GM19372 (cell line): ENCODE data around the gene NTM.

Experiments used
- ATAC-seq: cut with Tn5 transposase; IDR thresholded peaks from one replicate; pipeline ENCODE4 v1.9.1; 2021; ENCODE audit warnings: mild to moderate bottlenecking, low read depth, moderate library complexity; ENCODE audit not compliant: unreplicated experiment

Gene NTM

DNA sequence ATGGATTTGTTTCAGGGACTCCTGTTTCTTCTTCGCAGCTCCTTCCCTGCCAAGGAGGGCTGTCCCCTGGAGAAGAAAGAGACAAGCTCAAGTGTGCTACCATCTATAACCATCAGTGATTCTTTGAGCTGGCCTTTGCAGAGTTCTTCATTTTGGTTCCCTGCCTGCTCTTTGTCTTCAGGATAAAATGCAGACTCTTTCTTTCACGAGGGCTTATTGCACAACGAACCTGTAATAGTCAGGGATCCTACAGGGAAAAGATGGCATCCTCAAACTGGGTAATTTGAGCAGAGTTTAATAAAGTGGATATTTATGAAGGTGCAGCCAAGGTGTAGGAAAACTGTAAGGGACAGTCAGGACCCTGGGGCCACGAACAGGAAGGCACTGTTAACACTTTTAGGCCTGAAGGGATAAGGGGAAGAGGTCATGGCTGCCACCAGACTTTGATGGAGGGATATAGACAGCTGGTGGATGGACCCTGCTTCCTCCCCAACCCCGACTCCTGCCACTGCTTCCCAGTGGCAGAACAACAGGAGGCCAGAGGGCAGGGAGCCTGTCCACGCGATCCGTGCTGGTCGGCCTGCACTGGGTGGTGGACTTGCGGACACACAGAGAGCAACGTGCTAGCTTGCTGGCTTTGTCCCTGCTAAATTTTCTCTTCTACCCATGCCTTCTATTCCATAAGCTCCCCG lies 767.0 kb downstream of the NTM start:
- ATAC-seq = no peak

DNA sequence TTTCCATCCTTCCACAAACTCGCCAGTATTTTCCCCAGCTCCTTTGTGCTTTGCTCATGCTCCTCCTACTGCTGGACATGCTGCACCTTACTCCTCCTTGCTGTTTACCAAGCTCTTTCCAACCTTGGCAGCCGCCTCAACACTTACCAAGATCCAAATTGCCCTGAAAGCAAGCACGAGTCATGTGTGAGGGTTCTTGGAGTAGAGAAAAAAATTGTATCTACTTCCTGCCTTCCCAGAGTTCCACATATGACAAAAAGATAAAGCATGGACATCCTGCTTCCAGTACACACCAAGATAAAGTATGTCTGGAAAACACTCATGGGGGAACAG lies 767.5 kb downstream of the NTM start:
- ATAC-seq = no peak

DNA sequence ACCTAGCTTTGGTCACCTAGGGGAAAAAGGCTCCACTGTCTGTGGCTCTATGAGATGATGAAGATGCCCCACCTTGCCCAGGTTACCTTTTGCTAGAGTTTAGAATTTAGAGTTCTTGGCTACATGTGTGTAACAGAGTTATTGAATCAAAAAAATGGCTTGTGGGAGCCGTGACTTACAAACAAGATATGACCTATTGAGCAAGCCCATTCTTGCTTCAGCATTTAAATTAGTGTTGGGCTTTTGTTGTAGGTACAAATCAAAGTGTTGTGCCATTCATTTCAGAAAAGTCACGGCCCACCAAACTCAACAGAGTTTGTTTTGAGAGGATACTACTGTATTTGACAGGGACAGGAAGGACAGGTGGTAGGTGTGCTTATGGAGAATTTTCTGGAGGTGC lies 768.8 kb downstream of the NTM start:
- ATAC-seq = no peak

DNA sequence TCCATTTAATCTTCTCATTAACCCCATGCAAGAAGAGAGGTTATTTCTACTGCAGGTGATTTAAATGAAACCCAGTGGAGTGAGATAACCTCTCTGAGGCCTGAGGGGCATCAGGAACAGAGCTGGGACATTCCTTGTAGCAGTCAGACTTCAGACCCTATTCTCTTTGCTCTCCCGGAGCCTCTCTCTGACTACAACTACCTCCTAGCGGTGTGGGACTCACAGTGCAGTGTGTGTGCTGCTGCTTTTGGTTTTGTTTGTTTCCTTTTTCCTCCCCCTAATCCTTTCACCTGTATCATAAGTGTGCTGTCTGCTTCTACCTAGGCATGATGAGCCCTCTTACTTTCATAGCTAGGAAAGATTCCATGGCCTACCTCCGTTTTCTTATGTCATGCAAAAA lies 769.6 kb downstream of the NTM start:
- ATAC-seq = no peak

DNA sequence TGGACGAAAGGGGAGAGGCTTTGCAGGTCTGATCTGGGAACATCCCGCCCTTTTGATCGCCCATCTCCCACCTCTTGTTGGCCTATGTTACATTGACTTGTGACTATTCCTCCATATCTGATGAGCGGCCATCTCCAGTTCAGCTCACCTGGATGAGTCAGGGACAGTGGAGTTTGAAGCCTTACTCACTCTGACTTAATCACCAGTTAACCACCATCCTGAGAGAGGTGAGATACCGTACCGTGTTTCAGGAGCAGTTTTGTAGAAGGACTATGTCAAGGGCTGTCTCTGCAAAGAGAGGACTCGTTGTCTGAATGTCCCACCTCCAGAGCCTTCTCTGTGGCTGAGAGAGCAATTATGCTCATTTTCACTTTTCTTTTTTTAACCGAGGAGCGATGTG lies 771.7 kb downstream of the NTM start:
- no peak for ATAC-seq

DNA sequence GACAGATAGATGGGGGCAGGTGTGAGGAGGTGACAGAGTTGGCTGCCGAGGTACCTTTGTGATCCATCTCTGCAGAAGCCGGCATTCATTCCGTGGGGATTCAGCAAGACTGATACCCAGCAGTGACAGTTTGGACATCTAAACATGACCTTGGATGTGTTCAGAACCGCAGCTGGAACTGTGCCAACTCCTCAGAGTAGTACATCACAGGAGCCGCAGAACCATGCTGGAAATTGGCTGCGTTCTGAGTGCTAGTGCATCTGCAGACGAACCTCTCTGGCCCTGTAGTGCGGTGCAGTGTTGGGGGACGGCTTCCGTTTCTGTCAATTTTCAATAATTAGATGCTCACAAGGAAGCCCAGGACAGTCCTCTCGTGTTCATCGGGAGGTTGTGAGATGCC lies 772.1 kb downstream of the NTM start:
- ATAC-seq = no peak

DNA sequence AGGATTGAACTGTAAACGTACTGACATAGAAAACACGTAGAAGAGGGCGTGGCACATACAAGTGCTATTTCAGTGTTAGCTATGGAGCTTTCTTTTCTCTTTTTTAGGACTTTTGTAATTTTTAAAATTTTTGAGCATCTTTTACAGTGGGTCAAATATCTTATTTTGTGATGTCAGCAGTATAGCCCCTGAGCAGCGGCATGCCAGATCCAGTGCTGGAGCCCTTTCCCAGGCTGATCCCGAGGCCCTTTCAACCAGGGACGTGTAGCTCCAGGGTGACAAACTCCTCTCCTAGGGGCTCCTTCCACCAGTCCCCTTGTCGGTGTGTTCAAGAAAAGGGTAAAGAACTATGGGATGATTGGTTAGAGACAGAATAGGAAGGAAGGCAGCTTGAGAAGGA lies 777.0 kb downstream of the NTM start:
- ATAC-seq = no peak

DNA sequence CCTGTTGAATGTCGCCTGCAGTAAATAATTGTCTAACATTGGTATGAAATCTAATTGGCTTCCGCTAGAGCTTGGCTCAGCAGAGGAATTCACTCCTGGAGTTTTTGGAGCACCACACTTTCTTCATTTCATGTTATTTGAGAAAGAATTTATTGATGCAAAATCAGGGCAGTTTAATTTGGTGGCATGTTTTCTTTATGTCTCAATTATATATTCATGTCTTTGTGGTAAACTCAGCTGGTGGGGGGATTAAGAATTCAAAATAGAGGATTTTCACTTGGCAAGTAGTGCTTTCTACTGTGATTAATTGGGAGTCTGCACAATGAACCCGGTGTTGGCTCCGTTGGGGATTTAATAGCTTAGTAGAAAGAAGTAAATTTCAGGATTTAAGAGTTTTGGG lies 784.4 kb downstream of the NTM start:
- no peak for ATAC-seq

DNA sequence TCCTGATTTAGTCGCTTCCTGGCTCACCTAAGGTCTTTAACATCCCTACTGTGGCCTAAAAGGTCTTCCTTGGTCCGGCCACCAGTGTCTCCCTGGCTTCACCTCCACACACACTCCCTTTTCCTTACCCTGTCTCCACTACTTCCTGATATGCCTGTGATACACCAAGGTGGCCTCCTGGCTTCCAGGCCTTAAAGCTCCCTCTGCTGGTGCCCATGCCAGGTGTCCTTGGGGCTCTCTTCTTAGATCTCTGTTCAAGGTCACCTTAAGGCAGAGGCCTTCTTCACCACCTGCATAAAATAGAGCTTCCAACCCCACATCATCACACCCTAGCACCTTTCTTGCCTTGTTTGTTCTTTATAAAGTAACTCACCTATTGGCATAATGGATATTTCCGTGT lies 787.7 kb downstream of the NTM start:
- no peak for ATAC-seq

DNA sequence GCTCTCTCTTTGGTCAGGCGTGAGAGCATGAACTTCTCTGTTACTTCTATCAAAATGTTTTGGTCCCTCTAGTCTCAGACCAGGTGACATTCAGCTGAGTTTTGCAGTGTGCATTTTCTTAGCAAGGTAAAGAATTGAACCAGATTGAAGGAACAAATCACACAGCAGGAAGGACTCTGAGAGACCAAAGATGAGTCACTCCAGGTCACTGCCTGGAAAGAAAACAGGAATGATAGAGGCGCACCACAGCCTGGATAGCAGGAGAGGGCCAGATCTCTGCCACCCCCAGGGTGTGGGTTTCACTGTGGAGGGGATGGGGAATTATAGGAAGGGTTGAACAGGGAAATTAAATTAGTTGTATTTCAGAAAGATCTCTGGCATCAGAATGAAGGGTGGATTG lies 788.3 kb downstream of the NTM start:
- ATAC-seq = no peak

DNA sequence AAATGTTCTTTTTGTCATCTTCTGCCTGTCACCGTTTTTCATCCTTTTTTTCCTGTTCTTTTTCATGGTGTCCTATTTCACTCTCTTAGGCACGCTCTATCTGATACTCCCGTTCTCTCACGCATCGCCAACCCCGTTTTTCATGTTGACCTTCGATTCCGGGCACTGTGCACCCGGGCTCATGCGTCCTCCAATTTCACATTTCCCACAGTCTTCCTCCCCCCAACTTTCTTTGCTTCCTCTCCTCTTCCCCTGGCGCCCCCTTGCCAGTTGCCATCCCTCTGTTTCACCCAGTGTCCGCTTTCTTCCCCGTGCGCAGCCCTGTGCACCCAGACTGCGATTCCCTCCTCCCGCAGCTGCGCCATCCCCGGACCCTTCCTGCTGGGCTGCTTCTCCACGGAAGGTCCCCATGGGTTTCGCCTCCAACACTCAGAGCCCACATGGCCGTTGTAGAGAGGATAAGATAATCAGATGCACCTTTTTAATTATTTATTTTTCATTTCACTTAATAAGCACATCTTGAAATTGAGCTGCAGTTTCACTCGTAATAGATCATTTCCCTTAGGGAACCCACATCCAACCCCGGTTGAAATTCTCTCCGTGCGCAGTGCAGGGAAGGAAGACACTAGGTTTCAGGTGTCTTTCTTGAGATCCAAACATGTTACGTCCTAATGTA lies 791.1 kb downstream of the NTM start:
- no peak for ATAC-seq

DNA sequence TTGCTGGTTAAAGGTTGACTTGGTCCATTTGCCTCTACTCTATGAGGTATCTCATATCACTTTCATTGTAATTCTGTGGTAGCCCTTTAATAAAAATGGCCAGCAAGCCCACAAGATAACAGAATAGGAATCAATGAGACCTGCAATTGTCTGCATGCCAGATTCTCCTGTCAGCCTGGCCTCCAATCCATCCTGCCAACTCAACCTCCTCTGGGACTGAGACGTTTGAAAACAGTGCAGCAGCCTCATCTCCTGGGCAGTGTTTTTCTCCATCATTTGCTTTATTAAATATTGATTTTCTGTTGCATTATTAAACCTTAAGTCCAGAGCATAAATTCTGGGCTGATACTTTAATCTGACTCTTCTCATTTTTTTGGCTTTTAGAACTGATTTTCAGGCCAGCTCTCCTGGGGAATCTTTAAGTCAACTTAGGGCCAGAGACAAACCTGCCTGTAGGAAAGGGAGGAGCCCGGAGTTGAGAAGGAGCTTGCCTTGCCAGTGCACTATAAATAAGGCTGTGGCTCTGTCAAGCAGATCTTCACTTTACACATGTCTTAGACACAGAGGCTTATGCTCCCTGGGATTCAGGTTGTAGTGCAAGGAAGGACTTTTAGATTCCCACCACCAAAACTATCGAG lies 798.0 kb downstream of the NTM start:
- no peak for ATAC-seq

DNA sequence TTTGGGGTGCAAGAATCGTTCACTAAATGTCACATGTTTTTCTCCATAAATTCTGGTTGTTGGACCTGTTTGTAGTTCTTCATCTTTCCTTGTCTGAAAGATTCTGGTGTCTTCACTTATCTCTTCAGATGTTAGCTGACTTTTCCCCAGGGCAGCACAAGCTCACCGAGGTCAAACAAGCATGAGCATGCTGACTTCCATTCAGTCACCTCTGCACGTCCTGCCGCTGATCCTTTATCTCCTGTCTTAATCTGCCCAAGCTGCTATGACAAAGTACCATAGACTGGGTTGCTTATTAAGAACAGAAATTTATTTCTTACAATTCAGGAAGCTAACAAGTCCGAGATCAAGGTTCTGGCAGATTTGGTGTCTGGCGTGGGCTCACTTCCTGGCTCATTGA lies 800.6 kb downstream of the NTM start:
- ATAC-seq = no peak

DNA sequence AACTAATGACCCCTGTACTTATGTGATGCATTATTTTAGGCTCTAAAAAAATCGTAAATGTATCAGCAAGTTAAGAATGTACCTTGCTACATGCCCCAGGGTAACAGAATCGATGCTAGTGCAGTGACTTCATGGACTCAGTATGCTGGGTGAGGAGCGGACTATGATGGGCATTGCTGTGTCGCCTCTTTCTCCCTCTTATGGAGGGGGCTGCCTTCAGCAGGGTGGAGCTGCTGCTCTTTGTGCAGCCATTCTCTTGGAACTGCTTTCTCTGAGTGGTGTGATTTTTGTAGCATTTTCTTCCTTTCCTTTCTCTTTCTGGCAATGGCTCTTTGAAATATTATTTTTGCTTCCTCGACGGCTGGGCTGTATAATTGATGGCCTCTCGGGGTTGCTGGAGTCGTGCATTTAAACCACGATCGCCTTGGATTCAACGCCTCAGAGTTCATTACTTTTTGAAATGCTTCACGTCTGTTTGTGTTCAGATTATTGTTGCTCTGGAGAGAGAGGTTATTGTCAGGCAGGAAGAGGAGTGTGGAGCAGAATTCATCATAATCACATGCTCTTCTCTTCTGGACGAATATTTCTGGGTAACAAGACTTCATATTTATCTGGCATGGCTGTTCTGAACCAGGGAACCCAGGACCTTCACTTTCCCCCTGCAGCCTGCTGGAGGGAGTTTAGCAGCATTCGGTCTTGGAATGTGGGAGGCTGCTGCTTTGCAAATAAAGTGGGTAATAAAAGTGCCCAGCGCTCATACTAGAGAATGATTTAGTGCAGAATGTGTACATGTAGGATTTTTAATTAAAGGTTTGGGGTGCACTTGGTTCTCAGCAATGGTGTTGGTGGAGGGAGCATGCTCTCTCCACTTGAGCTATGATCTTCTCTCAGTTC lies 804.2 kb downstream of the NTM start:
- no peak for ATAC-seq

DNA sequence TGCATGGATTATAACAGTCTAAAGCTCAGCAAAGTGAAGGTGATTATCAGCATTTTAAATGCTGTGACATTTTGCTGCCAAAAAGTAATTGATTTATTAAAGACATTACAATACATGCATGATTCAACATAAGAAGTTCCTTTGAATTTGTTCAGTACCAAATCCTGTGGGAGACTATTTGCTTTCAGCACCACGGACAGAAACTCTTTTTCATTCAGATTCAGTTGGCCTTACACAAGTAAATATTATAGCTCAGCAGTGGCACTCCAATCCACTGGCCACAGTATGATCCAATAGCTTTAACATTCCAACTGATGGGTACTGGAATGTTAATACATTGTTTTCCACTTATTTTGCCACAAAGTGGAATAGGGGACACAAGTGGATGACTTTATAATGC lies 806.7 kb downstream of the NTM start:
- ATAC-seq = no peak

DNA sequence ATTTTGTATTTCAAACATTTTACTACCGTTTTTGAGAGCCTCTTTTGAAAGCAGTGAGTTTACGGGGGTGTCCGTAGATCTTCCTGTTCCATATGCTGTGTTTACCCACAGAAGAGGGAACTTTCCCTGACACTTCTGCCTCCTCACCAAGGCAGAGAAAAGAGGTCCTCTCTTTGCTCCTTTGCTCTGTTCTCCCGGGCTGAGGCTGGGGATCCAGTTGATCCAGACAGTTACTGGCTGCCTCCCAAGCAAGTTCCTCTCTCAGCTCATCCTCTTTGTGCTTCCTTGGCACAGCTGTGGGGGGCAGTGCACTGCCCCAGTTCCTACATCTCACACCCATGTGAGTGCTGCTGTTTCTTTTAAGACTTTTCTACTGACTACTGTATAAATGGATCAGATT lies 813.7 kb downstream of the NTM start:
- ATAC-seq = no peak

DNA sequence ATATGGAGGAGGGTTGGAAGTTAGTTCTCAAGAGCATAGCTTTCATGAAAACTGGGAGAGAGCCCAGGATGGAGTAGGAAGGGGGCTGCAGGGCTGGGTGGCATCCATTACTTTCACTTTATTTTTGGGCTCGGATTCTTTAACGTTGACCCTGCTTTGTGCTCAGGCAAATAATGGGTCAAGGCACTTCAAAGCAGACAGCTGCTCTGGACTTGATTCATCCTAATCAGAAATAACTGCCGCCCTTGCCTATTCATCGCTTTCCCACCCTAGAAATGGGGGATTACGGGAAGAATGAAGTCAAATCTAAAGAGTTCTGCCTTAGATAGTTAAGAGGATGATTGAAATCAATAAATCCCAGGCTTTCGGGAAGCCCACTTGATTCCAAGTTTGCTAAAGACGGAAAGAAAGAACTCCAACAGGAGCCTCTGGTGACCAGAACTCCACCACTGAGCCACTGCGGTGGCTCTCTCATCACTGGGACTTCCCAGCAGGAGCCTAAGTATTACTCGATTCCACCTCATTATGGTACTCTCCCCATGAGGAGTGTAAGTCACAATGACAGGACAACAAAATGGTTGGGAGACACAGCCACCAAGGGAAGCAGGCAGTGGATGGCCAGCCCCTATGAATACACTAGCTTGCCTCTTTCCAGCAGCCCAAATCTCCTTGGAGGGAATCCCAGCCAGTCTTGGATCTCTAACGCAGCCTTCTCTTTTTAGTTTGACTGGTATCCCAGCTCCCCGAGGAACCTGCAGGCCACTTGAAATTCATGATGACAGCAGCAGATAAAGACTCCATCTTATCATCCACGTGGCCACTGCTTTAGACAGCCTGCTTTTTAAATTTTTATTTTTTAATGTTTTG lies 815.5 kb downstream of the NTM start:
- no peak for ATAC-seq

DNA sequence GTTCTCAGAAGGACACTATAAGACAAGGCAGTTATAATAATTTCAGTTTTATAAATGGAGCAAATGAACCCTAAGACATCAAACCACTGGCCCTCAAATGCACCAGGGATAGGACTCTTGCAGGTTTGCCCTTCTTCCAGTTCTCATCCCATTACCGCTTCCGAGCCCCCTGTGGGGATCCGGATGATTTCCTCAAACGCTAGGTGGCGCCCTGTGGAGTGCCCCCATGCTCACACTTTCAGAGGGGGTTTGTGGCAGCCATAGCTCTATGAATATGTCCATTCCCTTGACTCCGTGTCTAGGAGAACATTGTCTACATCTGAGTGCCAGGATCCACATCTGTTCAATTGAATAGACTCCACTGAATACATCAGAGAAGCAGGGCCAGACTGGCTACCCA lies 816.3 kb downstream of the NTM start:
- no peak for ATAC-seq

DNA sequence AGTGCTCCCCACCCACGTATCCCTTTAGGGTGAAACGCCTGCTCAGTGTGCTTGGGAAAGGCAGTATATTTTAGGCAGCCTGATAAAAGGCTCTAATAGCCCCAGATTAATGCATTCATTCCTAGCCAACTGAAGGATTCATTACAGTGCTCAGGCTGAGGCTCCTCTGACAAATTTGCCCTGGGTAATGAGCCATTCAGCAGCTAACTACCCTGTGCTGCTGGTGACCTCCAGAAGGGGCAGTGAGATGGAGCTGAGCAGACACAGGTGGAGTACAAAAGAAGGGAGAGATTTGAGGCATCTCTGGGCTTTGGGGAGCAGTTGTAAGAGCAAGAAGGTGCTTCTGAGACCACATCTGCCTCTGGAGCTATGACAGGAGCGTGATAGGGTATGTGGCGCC lies 817.0 kb downstream of the NTM start:
- ATAC-seq = no peak

DNA sequence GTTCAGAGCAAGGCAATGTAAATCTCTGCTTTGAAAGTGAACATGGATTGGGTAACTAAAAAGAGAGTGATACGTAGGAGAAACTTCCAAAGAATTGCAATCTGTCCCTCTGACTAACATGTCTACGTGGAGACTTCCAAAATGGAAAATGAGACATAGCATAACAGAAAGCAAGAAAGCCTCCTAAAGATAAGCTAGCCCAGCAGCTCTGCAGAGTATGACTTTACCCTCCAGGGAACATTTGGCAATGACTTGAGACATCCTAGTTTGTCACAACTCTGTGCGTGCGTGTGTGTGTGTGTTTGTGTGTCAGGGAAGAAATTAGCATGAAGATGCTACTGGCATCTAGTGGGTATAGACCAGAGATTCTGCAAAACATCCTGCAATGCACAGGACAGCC lies 817.4 kb downstream of the NTM start:
- no peak for ATAC-seq
